Measurements from ENCODE around the gene PTS. TPM values are rescaled to one million over a fixed set of nuclear protein-coding genes. Genes with fewer than 3 reads are reported as not detected.

Gene PTS
- total RNA-seq, 1 donor: 56.5 TPM

DNA sequence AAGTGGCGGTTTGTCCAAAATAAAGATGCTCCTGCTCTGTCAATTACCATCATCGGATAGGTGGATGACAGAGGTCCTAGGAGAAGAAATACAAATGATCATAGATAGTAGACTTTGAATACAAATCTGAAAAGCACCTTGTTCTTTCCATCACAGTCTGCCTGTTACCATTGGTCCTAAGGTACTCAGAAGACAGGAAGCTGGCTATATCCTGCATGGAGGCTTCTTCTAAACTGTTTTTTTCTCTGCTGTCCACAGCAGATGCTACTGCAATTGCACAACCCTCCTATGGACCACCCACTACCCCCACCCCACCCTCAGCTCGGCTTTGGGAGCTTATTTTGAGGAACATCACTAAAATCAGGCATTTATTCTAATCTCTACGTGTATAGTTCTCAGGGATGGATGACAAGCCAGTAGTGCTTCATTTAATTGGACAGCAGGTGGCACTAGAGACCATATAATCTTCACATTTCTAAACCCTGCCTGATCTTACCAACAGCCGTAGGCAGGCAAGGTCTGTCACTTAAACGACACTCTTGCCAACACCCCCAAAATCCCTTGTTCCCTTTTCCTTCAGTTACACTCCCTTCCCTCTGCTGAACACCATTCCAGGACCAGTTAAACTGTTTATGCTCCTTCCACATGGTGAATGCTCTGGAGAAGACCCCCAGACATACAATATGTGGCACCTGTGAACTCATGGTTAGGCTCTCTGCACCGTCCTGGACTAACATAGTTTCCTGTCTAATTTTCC is 6.6 kb upstream of the PTS start:
- Histone ChIP-seq H4K20me1 (ENCODE audit: insufficient read depth, low read length) (no peaks in the 10 kb centered on the region), H3K4me2 (ENCODE audit: insufficient read depth, low read length) (no peak overlapping the region), H3K9me3 (ENCODE audit: low read depth, low read length) (no peaks in the 10 kb centered on the region), H3K36me3 (ENCODE audit: insufficient read depth, low read length) (no peaks in the 10 kb centered on the region), H3K27ac (ENCODE audit: low read depth, low read length) (no peak overlapping the region), H2AFZ (ENCODE audit: low read length) (peak overlapping the region; percentile 46), H3K4me1 (ENCODE audit: insufficient read depth, low read length) (no peaks in the 10 kb centered on the region), H3K79me2 (ENCODE audit: insufficient read depth, low read length) (no peaks in the 10 kb centered on the region), H3K4me3 (ENCODE audit: insufficient read depth, low read length) (no peak overlapping the region), H3K27me3 (ENCODE audit: insufficient read depth, low read length) (no peaks in the 10 kb centered on the region)
- DNase-seq (ENCODE audit: insufficient read length, low spot score, missing footprints): no peak
- TF ChIP-seq, protein P1, sequence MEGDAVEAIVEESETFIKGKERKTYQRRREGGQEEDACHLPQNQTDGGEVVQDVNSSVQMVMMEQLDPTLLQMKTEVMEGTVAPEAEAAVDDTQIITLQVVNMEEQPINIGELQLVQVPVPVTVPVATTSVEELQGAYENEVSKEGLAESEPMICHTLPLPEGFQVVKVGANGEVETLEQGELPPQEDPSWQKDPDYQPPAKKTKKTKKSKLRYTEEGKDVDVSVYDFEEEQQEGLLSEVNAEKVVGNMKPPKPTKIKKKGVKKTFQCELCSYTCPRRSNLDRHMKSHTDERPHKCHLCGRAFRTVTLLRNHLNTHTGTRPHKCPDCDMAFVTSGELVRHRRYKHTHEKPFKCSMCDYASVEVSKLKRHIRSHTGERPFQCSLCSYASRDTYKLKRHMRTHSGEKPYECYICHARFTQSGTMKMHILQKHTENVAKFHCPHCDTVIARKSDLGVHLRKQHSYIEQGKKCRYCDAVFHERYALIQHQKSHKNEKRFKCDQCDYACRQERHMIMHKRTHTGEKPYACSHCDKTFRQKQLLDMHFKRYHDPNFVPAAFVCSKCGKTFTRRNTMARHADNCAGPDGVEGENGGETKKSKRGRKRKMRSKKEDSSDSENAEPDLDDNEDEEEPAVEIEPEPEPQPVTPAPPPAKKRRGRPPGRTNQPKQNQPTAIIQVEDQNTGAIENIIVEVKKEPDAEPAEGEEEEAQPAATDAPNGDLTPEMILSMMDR (IDR thresholded peaks at IDR 0.05; ENCODE audit: extremely low read depth, low read depth, low read length): peak; percentile 79

DNA sequence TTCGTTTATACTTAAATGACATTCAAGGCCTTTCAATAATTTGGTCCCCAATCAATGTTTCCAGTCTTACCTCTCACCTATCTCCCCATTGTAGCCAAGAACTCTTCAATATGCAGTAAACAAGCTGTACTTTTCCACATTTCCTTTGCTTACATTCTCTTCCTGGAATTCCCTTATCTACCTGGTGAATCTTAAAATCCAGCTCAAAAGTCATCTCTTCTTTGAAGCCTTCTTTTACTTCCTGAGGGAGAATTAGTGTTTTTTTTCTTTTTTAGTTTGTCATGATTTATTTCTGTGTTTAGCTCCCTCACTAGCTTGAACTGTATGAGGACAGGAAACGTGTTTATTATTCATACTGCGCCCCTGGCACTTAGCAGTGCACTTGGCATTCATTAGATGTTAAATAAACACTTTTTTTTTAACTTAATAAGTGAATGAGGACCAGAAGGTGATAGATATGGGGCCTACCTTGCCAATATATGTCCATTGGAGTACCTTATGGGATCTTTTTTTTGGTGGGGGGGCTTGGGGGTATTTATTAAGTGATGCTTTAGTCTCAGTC is 4.9 kb upstream of the PTS start:
- Histone ChIP-seq H3K4me1 (ENCODE audit: insufficient read depth, low read length) (no peaks in the 10 kb centered on the region), H3K9me3 (ENCODE audit: low read depth, low read length) (no peaks in the 10 kb centered on the region), H4K20me1 (ENCODE audit: insufficient read depth, low read length) (no peaks in the 10 kb centered on the region), H3K27ac (ENCODE audit: low read depth, low read length) (no peak overlapping the region), H3K27me3 (ENCODE audit: insufficient read depth, low read length) (no peaks in the 10 kb centered on the region), H3K36me3 (ENCODE audit: insufficient read depth, low read length) (no peaks in the 10 kb centered on the region), H2AFZ (ENCODE audit: low read length) (no peak overlapping the region), H3K4me3 (ENCODE audit: insufficient read depth, low read length) (no peak overlapping the region), H3K4me2 (ENCODE audit: insufficient read depth, low read length) (no peak overlapping the region), H3K79me2 (ENCODE audit: insufficient read depth, low read length) (peaks cover 2% of the 10 kb centered on the region)
- TF ChIP-seq, protein P1 (IDR thresholded peaks at IDR 0.05; ENCODE audit: extremely low read depth, low read depth, low read length): no peak
- no peak for DNase-seq (ENCODE audit: insufficient read length, low spot score, missing footprints)

DNA sequence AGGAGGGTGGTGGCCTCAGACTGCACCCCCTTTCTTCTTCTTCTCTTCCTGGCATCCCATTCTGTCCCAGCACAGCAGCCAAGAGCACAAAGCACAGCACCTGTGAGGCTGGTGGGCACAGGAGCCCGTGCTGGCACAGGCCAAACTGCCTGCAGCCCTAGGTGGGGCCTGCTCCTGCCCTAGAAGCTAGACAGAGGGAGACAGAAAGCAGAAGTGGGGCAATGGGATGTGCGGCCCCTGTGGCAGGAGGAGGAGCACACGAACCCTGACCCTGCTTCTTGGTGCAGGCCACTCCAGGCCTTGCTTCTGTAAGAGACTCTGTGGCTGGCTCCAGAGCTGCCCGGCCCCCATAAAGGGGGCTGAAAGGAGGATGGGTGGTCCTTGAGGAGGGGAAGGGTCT is 3.9 kb upstream of the PTS start:
- no peaks in the 10 kb centered on the region for H3K27me3 ChIP-seq (ENCODE audit: insufficient read depth, low read length)
- H3K4me2 ChIP-seq (ENCODE audit: insufficient read depth, low read length): no peak overlapping the region
- H3K9me3 ChIP-seq (ENCODE audit: low read depth, low read length): no peaks in the 10 kb centered on the region
- TF ChIP-seq, protein P1 (IDR thresholded peaks at IDR 0.05; ENCODE audit: extremely low read depth, low read depth, low read length): no peak
- H3K4me3 ChIP-seq (ENCODE audit: insufficient read depth, low read length): no peak overlapping the region
- no peak overlapping the region for H3K27ac ChIP-seq (ENCODE audit: low read depth, low read length)
- H3K4me1 ChIP-seq (ENCODE audit: insufficient read depth, low read length): peaks cover 4% of the 10 kb centered on the region
- H3K36me3 ChIP-seq (ENCODE audit: insufficient read depth, low read length): no peaks in the 10 kb centered on the region
- H2AFZ ChIP-seq (ENCODE audit: low read length): no peak overlapping the region
- peaks cover 11% of the 10 kb centered on the region for H3K79me2 ChIP-seq (ENCODE audit: insufficient read depth, low read length)
- no peak for DNase-seq (ENCODE audit: insufficient read length, low spot score, missing footprints)
- no peaks in the 10 kb centered on the region for H4K20me1 ChIP-seq (ENCODE audit: insufficient read depth, low read length)

DNA sequence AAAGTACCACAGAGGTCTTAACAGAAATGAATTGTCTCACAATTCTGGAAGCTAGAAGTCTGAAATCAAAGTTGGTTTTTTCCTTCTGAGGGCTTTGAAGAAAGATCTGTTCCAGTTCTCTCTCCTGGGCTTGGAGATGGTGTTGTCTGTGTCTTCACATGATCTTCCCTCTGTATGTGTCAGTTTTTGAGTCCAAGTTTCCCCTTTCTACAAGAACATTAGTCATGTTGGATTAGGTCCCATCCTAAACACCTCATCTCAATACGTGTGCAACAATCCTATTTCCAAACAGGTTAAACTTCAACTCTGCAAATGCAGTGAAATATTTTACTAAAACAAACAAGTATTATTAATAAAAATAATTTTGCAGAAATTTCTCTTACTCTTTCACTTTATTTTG is 3.1 kb upstream of the PTS start:
- TF ChIP-seq, protein P1 (IDR thresholded peaks at IDR 0.05; ENCODE audit: extremely low read depth, low read depth, low read length): no peak
- Histone ChIP-seq H3K4me2 (ENCODE audit: insufficient read depth, low read length) (no peak overlapping the region), H3K36me3 (ENCODE audit: insufficient read depth, low read length) (no peaks in the 10 kb centered on the region), H3K4me3 (ENCODE audit: insufficient read depth, low read length) (no peak overlapping the region), H4K20me1 (ENCODE audit: insufficient read depth, low read length) (no peaks in the 10 kb centered on the region), H2AFZ (ENCODE audit: low read length) (no peak overlapping the region), H3K9me3 (ENCODE audit: low read depth, low read length) (no peaks in the 10 kb centered on the region), H3K79me2 (ENCODE audit: insufficient read depth, low read length) (peaks cover 19% of the 10 kb centered on the region), H3K27ac (ENCODE audit: low read depth, low read length) (no peak overlapping the region), H3K27me3 (ENCODE audit: insufficient read depth, low read length) (no peaks in the 10 kb centered on the region), H3K4me1 (ENCODE audit: insufficient read depth, low read length) (peaks cover 11% of the 10 kb centered on the region)
- no peak for DNase-seq (ENCODE audit: insufficient read length, low spot score, missing footprints)
